Stomach (tissue), 9 donors: Measurements from ENCODE around the gene SLC18A3. TPM values are rescaled to one million over a fixed set of nuclear protein-coding genes. Genes with fewer than 3 reads are reported as not detected.
A peak's percentile ranks its signal among the peaks of the same experiment; 100 is the strongest.

ENCODE experiments used
- DNase-seq, 2 donors: peaks; one replicate each; pipeline versions ENCODE4 v3.0.0 to v3.0.0-alpha.2; 2013 to 2019
- H3K27ac ChIP-seq, 5 donors: fragments of 200-600 bp in 4 of 5; sonication (generic) in 4 of 5; one replicate each; pipeline ENCODE4 v1.5.1; 2013 to 2019; ENCODE audit warnings: mild to moderate bottlenecking in 1 of 5, moderate library complexity in 1 of 5
- H3K27me3 ChIP-seq, 3 donors: fragments of 200-600 bp; sonication (generic); one replicate each; pipeline ENCODE4 v1.5.1; 2017 to 2019; ENCODE audit warnings: mixed run types in 1 of 3
- H3K36me3 ChIP-seq, 4 donors: fragments of 200-600 bp; sonication (generic); 1 replicate in 3 of 4; 2 replicates in 1 of 4; pipeline ENCODE4 v1.5.1; 2016 to 2019
- H3K4me1 ChIP-seq, 4 donors: fragments of 200-600 bp; sonication (generic); one replicate each; pipeline ENCODE4 v1.5.1; 2016 to 2019
- H3K4me3 ChIP-seq, 4 donors: fragments of 200-600 bp; sonication (generic) in 3 of 4; one replicate each; pipeline ENCODE4 v1.5.1; 2016 to 2019; ENCODE audit warnings: mild to moderate bottlenecking in 1 of 4
- H3K9me3 ChIP-seq, 4 donors: fragments of 200-600 bp; sonication (generic); one replicate each; pipeline ENCODE4 v1.5.1; 2016 to 2019
- EP300 ChIP-seq: sonication (generic); formaldehyde crosslinking; IDR thresholded peaks from one replicate; pipeline ENCODE4 v1.6.1; 2017; ENCODE audit warnings: antibody characterized with exemption
- POLR2A ChIP-seq, 4 donors: fragments of 450-650 bp; IDR thresholded peaks; one replicate each; pipeline ENCODE4 v1.6.1; 2016; ENCODE audit warnings: antibody characterized with exemption in 4 of 4, control low read depth in 2 of 4, mild to moderate bottlenecking in 1 of 4, moderate library complexity in 1 of 4
- POLR2AphosphoS5 ChIP-seq, 3 donors: sonication (generic); formaldehyde crosslinking; IDR thresholded peaks; one replicate each; pipeline ENCODE4 v1.6.1; 2016; ENCODE audit warnings: antibody characterized with exemption in 3 of 3
- WGBS, 5 donors: extraction: QIAGEN DNeasy Blood & Tissue Kit in 3 of 5; methylation state at CpG; one replicate each; pipeline versions ENCODE4 v1.1.5 to v1.1.7; 2013 to 2018; 5-methylcytosine and 5-hydroxymethylcytosine counted together
- intact Hi-C: fragments of 100-400 bp; cut with DNase I; formaldehyde crosslinking; loops from one replicate; pipeline ENCODE4 v1.15.1; 2023; ENCODE audit warnings: low total_unique reads
- polyA plus RNA-seq, 3 donors: library from polyadenylated mRNA; stranded (reverse); fragments of 200-250 nt; gene quantifications; one replicate each; pipeline ENCODE4 v1.2.3, GENCODE V29; 2013
- total RNA-seq, 5 donors: library from RNA; depleted of rRNA; stranded (reverse); fragments of >200 nt; gene quantifications; one replicate each; pipeline versions ENCODE4 v1.1.0 to v1.2.3, GENCODE V29; 2014 to 2016
- TF ChIP-seq, protein P1 (sequence below), 7 experiments: fragments of 450-650 bp in 4 of 7; fragments of 200-600 bp in 3 of 7; sonication (generic) in 3 of 7; IDR thresholded peaks; one replicate each; pipeline ENCODE4 v1.5.1; 2016 to 2019; ENCODE audit warnings: antibody characterized with exemption in 7 of 7, control low read depth in 2 of 7, mild to moderate bottlenecking in 1 of 7
- donor health status: healthy with polysubstance abuse.
- donor health status: Bipolar disorder and iron deficiency.
- donor health status: healthy.

Gene SLC18A3
- total and polyA plus RNA-seq, 8 donors, result 0.20 to 0.73 TPM; not detected in 6

GRCh38 chr10:49645871-49646870, 36.1 kb downstream of the SLC18A3 start:
- intact Hi-C loops, result no loop called here

GRCh38 chr10:49647554-49647953, 37.4 kb downstream of the SLC18A3 start:
- TF ChIP-seq POLR2A (IDR thresholded peaks at IDR 0.05) (no peak), POLR2AphosphoS5 (IDR thresholded peaks at IDR 0.05) (no peak), EP300 (no peak)
- TF ChIP-seq, protein P1, sequence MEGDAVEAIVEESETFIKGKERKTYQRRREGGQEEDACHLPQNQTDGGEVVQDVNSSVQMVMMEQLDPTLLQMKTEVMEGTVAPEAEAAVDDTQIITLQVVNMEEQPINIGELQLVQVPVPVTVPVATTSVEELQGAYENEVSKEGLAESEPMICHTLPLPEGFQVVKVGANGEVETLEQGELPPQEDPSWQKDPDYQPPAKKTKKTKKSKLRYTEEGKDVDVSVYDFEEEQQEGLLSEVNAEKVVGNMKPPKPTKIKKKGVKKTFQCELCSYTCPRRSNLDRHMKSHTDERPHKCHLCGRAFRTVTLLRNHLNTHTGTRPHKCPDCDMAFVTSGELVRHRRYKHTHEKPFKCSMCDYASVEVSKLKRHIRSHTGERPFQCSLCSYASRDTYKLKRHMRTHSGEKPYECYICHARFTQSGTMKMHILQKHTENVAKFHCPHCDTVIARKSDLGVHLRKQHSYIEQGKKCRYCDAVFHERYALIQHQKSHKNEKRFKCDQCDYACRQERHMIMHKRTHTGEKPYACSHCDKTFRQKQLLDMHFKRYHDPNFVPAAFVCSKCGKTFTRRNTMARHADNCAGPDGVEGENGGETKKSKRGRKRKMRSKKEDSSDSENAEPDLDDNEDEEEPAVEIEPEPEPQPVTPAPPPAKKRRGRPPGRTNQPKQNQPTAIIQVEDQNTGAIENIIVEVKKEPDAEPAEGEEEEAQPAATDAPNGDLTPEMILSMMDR (IDR thresholded peaks at IDR 0.05), result no peak
- H3K4me1 ChIP-seq, result no peaks in the 10 kb centered on the region
- no peaks in the 10 kb centered on the region for H3K36me3 ChIP-seq
- H3K27me3 ChIP-seq, result peaks cover 0 to 58% (median 12%) of the 10 kb centered on the region in 3 donors
- no peaks in the 10 kb centered on the region for H3K9me3 ChIP-seq
- DNase-seq, result no peak
- intact Hi-C loops, result no loop called here
- no peak overlapping the region for H3K27ac ChIP-seq
- WGBS, 5 donors, result 72 to 86% (median 79%) methylated on average over 4 of the region's 4 CpGs
- H3K4me3 ChIP-seq, result no peak overlapping the region

More at GRCh38 chr10:49645871-49646870, 36.1 kb downstream of the SLC18A3 start:
- Histone ChIP-seq H3K4me3 (no peak overlapping the region), H3K36me3 (no peaks in the 10 kb centered on the region), H3K27me3 (peaks cover 0 to 59% (median 19%) of the 10 kb centered on the region in 3 donors), H3K4me1 (no peaks in the 10 kb centered on the region), H3K27ac (no peak overlapping the region), H3K9me3 (no peaks in the 10 kb centered on the region)
- 87 to 89% (median 88%) methylated on average over 8 to 22 of the region's 22 CpGs for WGBS, 5 donors
- DNase-seq, result peak in 1 of 2 donors; percentile 11
- TF ChIP-seq, protein P1 (IDR thresholded peaks at IDR 0.05), result no peak
- no peak for TF ChIP-seq POLR2A (IDR thresholded peaks at IDR 0.05)
- TF ChIP-seq POLR2AphosphoS5 (IDR thresholded peaks at IDR 0.05), result no peak
- TF ChIP-seq EP300, result no peak

GRCh38 chr10:49647985-49648795, 38.1 kb downstream of the SLC18A3 start:
- Histone ChIP-seq H3K27me3 (peaks cover 0 to 58% (median 8%) of the 10 kb centered on the region in 3 donors), H3K36me3 (no peaks in the 10 kb centered on the region), H3K9me3 (no peaks in the 10 kb centered on the region), H3K4me3 (no peak overlapping the region), H3K4me1 (no peaks in the 10 kb centered on the region), H3K27ac (no peak overlapping the region)
- TF ChIP-seq EP300 (no peak), POLR2A (IDR thresholded peaks at IDR 0.05) (no peak), POLR2AphosphoS5 (IDR thresholded peaks at IDR 0.05) (no peak)
- TF ChIP-seq, protein P1 (IDR thresholded peaks at IDR 0.05), result no peak
- peak in 1 of 2 donors; percentile 16 for DNase-seq
- 69 to 76% (median 75%) methylated on average over 18 of the region's 18 CpGs for WGBS, 5 donors
- intact Hi-C loops, result no loop called here

- no peaks in the 10 kb centered on the region for H3K36me3 ChIP-seq
- intact Hi-C loops, result no loop called here
- no peaks in the 10 kb centered on the region for H3K9me3 ChIP-seq
- TF ChIP-seq POLR2AphosphoS5 (IDR thresholded peaks at IDR 0.05) (no peak), EP300 (no peak), POLR2A (IDR thresholded peaks at IDR 0.05) (no peak)
- TF ChIP-seq, protein P1 (IDR thresholded peaks at IDR 0.05), result no peak
- no peak overlapping the region for H3K4me3 ChIP-seq
- WGBS, 5 donors, result 15 to 65% (median 18%) methylated on average over 4 to 17 of the region's 17 CpGs
- DNase-seq, result peak; percentile 22 to 40
- no peaks in the 10 kb centered on the region for H3K4me1 ChIP-seq
- H3K27me3 ChIP-seq, result peaks cover 0 to 58% (median 0%) of the 10 kb centered on the region in 3 donors
- H3K27ac ChIP-seq, result no peak overlapping the region
Observed at GRCh38 chr10:49649294-49649693, 39.2 kb downstream of the SLC18A3 start.
